ENCODE measurements around the gene ATP8A2. TPM values are rescaled to one million over a fixed set of nuclear protein-coding genes. Genes with fewer than 3 reads are reported as not detected.

ATP8A2 gene
- total and polyA plus RNA-seq, 2 of the 8 experiments (the other 6 are each of a cell fraction or from before 2014, with no cell fraction given): 2.4 to 8.3 TPM

GRCh38 chr13:26062853-26063444, 691.2 kb downstream of the ATP8A2 start:
- FAIRE-seq (peak; percentile 87), DNase-seq (ENCODE audit: low read depth in 1 of 2, low spot score in 2 of 2) (no peak)
- Histone ChIP-seq H3K36me3 (ENCODE audit: control insufficient read depth in 2 of 4, insufficient read depth in 4 of 4, low read length in 3 of 4) (no peaks in the 10 kb centered on the region), H2BK15ac (ENCODE audit: low read length) (no peak overlapping the region), H3K27ac (ENCODE audit: low read depth, low read length) (no peak overlapping the region), H3K4me3 (ENCODE audit: extremely low read depth in 1 of 4, insufficient read depth in 2 of 4, low read depth in 3 of 4, low read length in 4 of 4) (no peak overlapping the region), H2AFZ (ENCODE audit: low read length) (no peak overlapping the region), H3K4me2 (ENCODE audit: insufficient read depth in 1 of 2, low read depth in 2 of 2, low read length in 2 of 2) (no peak overlapping the region), H2BK5ac (ENCODE audit: low read depth, low read length) (no peak overlapping the region), H2BK12ac (ENCODE audit: low read depth, low read length) (no peak overlapping the region), H2AK5ac (ENCODE audit: low read depth, low read length) (no peak overlapping the region), H2BK120ac (replicated peaks; ENCODE audit: low read depth, low read length) (no peak overlapping the region), H3K27me3 (replicated peaks in 1 of 4; ENCODE audit: control insufficient read depth in 3 of 4, extremely low read depth in 1 of 4, insufficient read depth in 3 of 4, low read length in 3 of 4) (no peaks in the 10 kb centered on the region; a peak in 1 of 7 replicates), H3K23ac (ENCODE audit: insufficient read length) (no peak overlapping the region), H3K56ac (replicated peaks; ENCODE audit: insufficient read length, low read depth, low read length) (no peak overlapping the region), H4K91ac (replicated peaks; ENCODE audit: insufficient read length, low read length) (no peak overlapping the region), H3K4me1 (replicated peaks in 1 of 4; ENCODE audit: control insufficient read depth in 3 of 4, insufficient read depth in 4 of 4, low read length in 3 of 4) (no peaks in the 10 kb centered on the region), H3K79me2 (ENCODE audit: control insufficient read depth in 1 of 2, insufficient read depth in 2 of 2, low read length in 2 of 2) (no peaks in the 10 kb centered on the region), H4K20me1 (replicated peaks in 1 of 2; ENCODE audit: control insufficient read depth in 1 of 2, insufficient read depth in 2 of 2, low read length in 2 of 2) (no peaks in the 10 kb centered on the region), H4K8ac (ENCODE audit: extremely low read depth, insufficient read depth, low read length) (no peak overlapping the region), H3K23me2 (ENCODE audit: low read depth, low read length) (no peaks in the 10 kb centered on the region), H3K18ac (ENCODE audit: extremely low read depth, low read length) (no peak overlapping the region), H4K5ac (ENCODE audit: insufficient read length, low read depth, low read length) (no peak overlapping the region), H3K14ac (ENCODE audit: insufficient read length) (no peak overlapping the region), H2BK20ac (ENCODE audit: low read length) (no peak overlapping the region), H3K4ac (replicated peaks; ENCODE audit: insufficient read length, low read depth, low read length) (no peak overlapping the region), H3K9me3 (ENCODE audit: insufficient read depth in 2 of 2, low read depth in 1 of 2, low read length in 1 of 2) (no peaks in the 10 kb centered on the region), H3K9ac (replicated peaks in 1 of 4; ENCODE audit: extremely low read depth in 1 of 4, low read depth in 3 of 4, low read length in 3 of 4) (no peak overlapping the region), H3K79me1 (ENCODE audit: low read depth, low read length) (no peaks in the 10 kb centered on the region)
- TF ChIP-seq SP1 (IDR thresholded peaks at IDR 0.05; ENCODE audit: low read depth, low read length) (no peak), CTCF (IDR thresholded peaks at IDR 0.05; ENCODE audit: control extremely low read depth in 1 of 3, insufficient read depth in 1 of 3, low read depth in 1 of 3, low read length in 3 of 3) (peak in 2 of 3 experiments; percentile 66 to 73; a peak in 2 of 4 replicates), RAD21 (IDR thresholded peaks at IDR 0.05 in 1 of 2, conservative IDR thresholded peaks at IDR 0.05 in 1 of 2; ENCODE audit: low read depth in 2 of 2, low read length in 2 of 2) (peak; percentile 90), JUND (IDR thresholded peaks at IDR 0.05; ENCODE audit: low read length) (no peak), ATF2 (IDR thresholded peaks at IDR 0.05; ENCODE audit: low read length) (no peak)
- POLR2A ChIA-PET (ENCODE audit: partially characterized antibody): interaction anchor here (1.1 kb wide), 1 partner anchor 11 kb away, joined by 4 read pairs; the partner anchor contains the start of gene SHISA2
- WGBS, 2 experiments (ENCODE audit: extremely low coverage in 1 of 2, insufficient coverage in 1 of 2, insufficient read length in 1 of 2, insufficient replicate concordance in 2 of 2, low coverage in 1 of 2, low lambda C conversion rate in 2 of 2, missing lambda C conversion rate in 1 of 2): 71% methylated on average over 5 of the region's 5 CpGs; no CpG with 5 or more reads in 1 of the 2 experiments
- CTCF ChIA-PET (ENCODE audit: partially characterized antibody): interaction anchor here (0.7 to 11.4 kb wide), 6 partner anchors 25 to 483 kb away, joined by 3 to 76 read pairs (median 4); no protein-coding TSS in a partner anchor

All from H1 (cell line).